ENCODE measurements around the gene CMTM7. TPM values are rescaled to one million over a fixed set of nuclear protein-coding genes. Genes with fewer than 3 reads are reported as not detected.

Gene CMTM7
- total RNA-seq, 3 donors from 2014 or later = 3.6 to 5.1 (median 4.8) TPM

GRCh38 chr3:32500880-32501782, 109.5 kb downstream of the CMTM7 start:
- peak overlapping the region; percentile 2 for H3K4me3 ChIP-seq
- intact Hi-C loops (cut with DNase I, micrococcal nuclease) = loop anchor here in 1 of 2 donors (10.0 kb wide), 1 partner anchor 174 kb away; no protein-coding TSS in a partner anchor
- H3K9me3 ChIP-seq = no peaks in the 10 kb centered on the region
- H3K36me3 ChIP-seq (ENCODE audit: low read depth) = no peaks in the 10 kb centered on the region
- H3K4me1 ChIP-seq (ENCODE audit: low read depth) = peaks cover 11% of the 10 kb centered on the region
- no peak for DNase-seq
- ATAC-seq = no peak
- TF ChIP-seq CTCF (IDR thresholded peaks at IDR 0.05) = no peak

- no peak for DNase-seq
- no peaks in the 10 kb centered on the region for H3K9me3 ChIP-seq
- intact Hi-C loops (cut with DNase I, micrococcal nuclease) = loop anchor here in 1 of 2 donors (10.0 kb wide), 1 partner anchor 173 kb away; no protein-coding TSS in a partner anchor
- H3K4me1 ChIP-seq (ENCODE audit: low read depth) = peaks cover 8% of the 10 kb centered on the region
- peak overlapping the region; percentile 97 for H3K4me3 ChIP-seq
- no peak for TF ChIP-seq CTCF (IDR thresholded peaks at IDR 0.05)
- no peaks in the 10 kb centered on the region for H3K36me3 ChIP-seq (ENCODE audit: low read depth)
- no peak for ATAC-seq
These were observed 110.1 kb downstream of the CMTM7 start for GRCh38 chr3:32501783-32502117.

- Histone ChIP-seq H3K4me1 (ENCODE audit: low read depth) (peaks cover 5% of the 10 kb centered on the region), H3K4me3 (peak within 1 kb of the TSS; percentile 97), H3K36me3 (ENCODE audit: low read depth) (no peaks in the 10 kb centered on the region), H3K9me3 (no peaks in the 10 kb centered on the region)
- ATAC-seq (peak; percentile 97), DNase-seq (peak; percentile 83 to 90 (median 86))
- no peak for TF ChIP-seq CTCF (IDR thresholded peaks at IDR 0.05)
- intact Hi-C loops (cut with DNase I, micrococcal nuclease) = loop anchor here in 1 of 2 donors (10.0 kb wide), 1 partner anchor 172 kb away; no protein-coding TSS in a partner anchor
These were observed 110.7 kb downstream of the CMTM7 start, which contains the start of gene CMTM6 for GRCh38 chr3:32502118-32502945. TSS of gene CMTM6 (minus strand) at chr3:32502852. CDS start at chr3:32502745, 107 bp downstream.

GRCh38 chr3:32502946-32503286, 111.3 kb downstream of the CMTM7 start:
- Histone ChIP-seq H3K4me3 (peak overlapping the region; percentile 97), H3K36me3 (ENCODE audit: low read depth) (no peaks in the 10 kb centered on the region), H3K4me1 (ENCODE audit: low read depth) (no peaks in the 10 kb centered on the region), H3K9me3 (no peaks in the 10 kb centered on the region)
- no peak for ATAC-seq
- TF ChIP-seq CTCF (IDR thresholded peaks at IDR 0.05) = no peak
- no peak for DNase-seq
- intact Hi-C loops (cut with DNase I, micrococcal nuclease) = loop anchor here in 1 of 2 donors (10.0 kb wide), 1 partner anchor 172 kb away; no protein-coding TSS in a partner anchor

Other genes starting within 250 kb of the CMTM7 start
- gene CMTM8, start 153.2 kb upstream of the CMTM7 start, total RNA-seq = 10 to 100 TPM in 1 of 3 donors, 1 to 10 TPM in 2; 3.5 to 10.5 (median 8.4) TPM
- gene CMTM6, start 111.0 kb downstream of the CMTM7 start, total RNA-seq = 10 to 100 TPM; 40.7 to 58.5 (median 48.4) TPM
- gene DYNC1LI1, start 179.0 kb downstream of the CMTM7 start, total RNA-seq = 10 to 100 TPM; 16.7 to 26.5 (median 19.9) TPM

Data from mucosa of descending colon (tissue), 3 donors.